ENCODE data around the gene CDKL5.

DNA sequence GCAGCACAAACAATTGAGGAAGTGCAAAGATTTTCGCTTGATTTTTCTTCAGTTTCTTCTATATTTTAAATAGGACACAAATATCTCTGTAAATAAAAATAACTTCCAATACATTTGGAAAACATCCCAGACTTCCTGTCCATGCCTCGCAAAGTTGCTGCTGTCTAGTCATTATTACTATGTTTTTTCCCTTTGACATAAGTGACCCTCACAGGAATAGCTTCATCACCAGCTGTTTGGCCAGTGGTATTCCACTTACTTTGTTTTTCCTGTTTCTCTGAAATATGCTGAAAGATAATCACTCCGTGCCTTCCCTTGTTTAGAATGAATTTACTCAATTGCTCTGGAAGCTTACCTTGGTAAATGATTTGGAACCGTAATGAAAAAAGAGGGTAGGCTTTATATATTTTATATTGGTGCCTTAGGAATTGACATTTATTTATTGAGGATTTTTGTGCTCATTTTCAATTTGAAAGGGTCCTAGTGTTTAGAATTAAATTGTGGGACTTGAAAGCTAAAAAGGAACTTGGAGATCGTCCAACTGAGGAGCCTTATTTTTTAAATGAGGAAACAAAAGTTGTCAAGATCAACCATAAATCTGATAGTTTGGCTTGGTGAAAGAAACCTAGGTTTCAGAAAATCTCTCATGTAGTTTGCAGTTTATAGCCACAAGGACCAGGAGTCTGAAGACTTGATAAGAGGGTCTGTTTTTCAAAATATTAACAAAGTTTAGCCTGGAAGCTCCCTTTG lies 65.6 kb downstream of the CDKL5 start:
- TF ChIP-seq, protein P1, sequence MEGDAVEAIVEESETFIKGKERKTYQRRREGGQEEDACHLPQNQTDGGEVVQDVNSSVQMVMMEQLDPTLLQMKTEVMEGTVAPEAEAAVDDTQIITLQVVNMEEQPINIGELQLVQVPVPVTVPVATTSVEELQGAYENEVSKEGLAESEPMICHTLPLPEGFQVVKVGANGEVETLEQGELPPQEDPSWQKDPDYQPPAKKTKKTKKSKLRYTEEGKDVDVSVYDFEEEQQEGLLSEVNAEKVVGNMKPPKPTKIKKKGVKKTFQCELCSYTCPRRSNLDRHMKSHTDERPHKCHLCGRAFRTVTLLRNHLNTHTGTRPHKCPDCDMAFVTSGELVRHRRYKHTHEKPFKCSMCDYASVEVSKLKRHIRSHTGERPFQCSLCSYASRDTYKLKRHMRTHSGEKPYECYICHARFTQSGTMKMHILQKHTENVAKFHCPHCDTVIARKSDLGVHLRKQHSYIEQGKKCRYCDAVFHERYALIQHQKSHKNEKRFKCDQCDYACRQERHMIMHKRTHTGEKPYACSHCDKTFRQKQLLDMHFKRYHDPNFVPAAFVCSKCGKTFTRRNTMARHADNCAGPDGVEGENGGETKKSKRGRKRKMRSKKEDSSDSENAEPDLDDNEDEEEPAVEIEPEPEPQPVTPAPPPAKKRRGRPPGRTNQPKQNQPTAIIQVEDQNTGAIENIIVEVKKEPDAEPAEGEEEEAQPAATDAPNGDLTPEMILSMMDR (IDR thresholded peaks at IDR 0.05; ENCODE audit: insufficient read depth, low read depth, low read length), result no peak
- no peak for TF ChIP-seq EZH2 (IDR thresholded peaks at IDR 0.05; ENCODE audit: insufficient read depth, low read length)
